DND-41 (cell line): ENCODE results near the gene PI4K2A.

Experiments
- CTCF ChIP-seq: IDR thresholded peaks from 2 replicates; pipeline ENCODE4 v1.5.1; 2012; ENCODE audit warnings: borderline replicate concordance, low read length, moderate library complexity, mild to moderate bottlenecking; ENCODE audit not compliant: poor library complexity, severe bottlenecking; ENCODE audit errors: extremely low read depth
- EZH2 ChIP-seq: IDR thresholded peaks from 3 replicates; pipeline ENCODE4 v1.6.1; 2012; ENCODE audit warnings: borderline replicate concordance, low read depth, mild to moderate bottlenecking, moderate library complexity, low read length, inconsistent platforms; ENCODE audit not compliant: severe bottlenecking

GRCh38 chr10:97703398-97704067 lies 63.1 kb downstream of the PI4K2A start:
- TF ChIP-seq EZH2: no peak
- TF ChIP-seq CTCF: no peak
